ENCODE results near the gene ZFPL1. TPM values are rescaled to one million over a fixed set of nuclear protein-coding genes. Genes with fewer than 3 reads are reported as not detected.

Gene ZFPL1
- polyA plus RNA-seq (2013, experiment 1 of 2; ENCODE audit: insufficient read length): 53.8 TPM
- 52.3 TPM for polyA plus RNA-seq (2013, experiment 2 of 2; ENCODE audit: insufficient read length)

DNA sequence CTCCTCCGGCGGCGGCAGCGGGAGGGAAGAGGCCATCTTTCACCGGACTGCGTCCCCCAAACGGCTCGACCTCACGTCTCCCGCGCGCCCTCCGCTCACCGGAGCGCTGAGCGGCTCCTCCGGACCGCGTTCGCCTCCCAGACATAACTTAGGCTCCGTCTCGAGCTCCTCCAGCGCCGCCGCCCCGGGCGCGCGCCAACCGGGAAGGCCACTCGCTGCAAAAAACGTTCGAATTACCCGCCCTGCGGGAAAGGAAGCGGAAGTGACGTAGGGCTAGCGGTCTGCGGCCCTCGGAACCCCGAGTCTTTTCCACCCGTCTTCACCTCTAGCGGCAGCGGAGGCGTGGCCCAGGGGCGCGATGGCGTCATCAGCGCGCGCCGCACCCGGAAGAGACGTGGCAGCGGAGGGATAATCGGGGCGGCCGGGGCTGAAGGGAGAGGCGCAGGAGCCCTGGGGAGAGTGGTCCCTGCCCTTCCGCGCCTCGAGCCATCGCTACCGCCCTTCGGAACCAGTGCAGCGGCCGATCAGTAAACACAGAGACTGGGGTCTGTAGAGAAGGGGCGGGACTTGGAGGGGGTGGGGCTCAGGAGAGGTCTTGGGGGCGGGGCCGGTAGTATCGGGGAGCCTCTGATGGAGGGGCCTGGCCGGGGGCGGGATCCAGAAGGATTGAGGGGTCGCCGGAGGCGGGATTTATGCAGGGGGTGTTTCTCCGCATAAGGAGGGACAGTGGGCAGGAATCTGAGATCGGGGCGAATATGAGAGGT, at the start of gene ZFPL1, which contains the start of gene CDCA5:
TSS of gene ZFPL1 (plus strand) at position 389 of the 764 bp plus-strand sequence. CDS start 477 bp downstream, outside the sequence.
TSS of gene CDCA5 (minus strand) at position 207 of the 764 bp plus-strand sequence. CDS start at position 145, 62 bp downstream.
- DNase-seq: peak; percentile 97

DNA sequence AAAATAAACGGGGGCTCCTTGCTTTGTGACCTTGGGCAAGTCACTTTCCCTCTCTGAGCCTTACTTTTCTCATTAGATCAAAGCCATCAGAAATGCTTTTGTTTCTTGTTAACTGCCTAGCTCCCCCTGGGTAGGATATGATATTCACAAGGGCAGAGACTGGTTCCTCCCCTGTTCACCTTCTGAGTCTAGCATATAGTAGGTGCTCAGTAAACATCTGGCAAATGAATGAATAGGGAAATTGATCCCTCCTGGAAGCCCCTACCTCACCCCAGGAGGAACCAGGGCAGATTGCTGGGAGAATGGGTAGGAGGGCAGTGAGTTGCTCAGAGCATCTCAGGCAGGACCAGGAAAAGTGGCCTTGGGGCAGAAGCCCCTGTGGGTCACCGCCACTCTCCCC, 49.6 kb upstream of the ZFPL1 start:
- no peak for DNase-seq

- no peak for DNase-seq
These were observed 48.4 kb upstream of the ZFPL1 start for GRCh38 chr11:65035579-65035978.

DNA sequence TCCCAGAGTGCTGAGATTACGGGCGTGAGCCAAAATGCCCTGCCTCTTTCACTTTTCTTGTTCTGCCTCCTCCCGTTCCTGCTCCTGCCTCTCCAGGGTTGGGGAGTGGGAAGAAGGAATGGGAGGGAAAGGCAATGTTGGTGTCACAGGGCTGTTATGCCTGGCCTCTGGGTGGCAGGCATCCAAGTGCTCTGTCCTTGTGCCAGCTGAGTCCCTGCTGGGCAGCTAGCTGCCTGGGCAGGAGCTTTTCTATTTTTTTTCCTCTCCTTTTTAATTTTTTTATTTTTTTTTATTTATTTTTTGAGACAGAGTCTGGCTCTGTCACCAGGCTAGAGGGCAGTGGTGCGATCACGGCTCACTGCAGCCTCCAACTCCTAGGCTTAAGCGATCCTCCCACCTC, 47.1 kb upstream of the ZFPL1 start:
- DNase-seq: no peak

DNA sequence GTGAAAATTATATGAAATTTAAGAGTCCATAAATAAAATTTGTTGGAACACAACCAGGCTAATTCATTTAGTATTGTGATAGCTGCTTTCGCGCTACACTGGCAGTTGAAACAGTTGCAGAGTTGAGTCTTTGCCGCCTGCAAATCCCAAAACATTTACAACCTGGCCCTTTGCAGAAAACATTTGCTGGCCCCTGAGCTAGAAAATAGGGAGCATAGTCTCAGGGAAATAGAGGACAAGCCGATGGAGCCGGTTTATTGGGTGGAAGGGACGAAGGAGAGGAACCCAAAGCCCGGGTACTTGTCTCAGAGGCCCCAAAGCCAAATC, 43.5 kb upstream of the ZFPL1 start:
- no peak for DNase-seq

DNA sequence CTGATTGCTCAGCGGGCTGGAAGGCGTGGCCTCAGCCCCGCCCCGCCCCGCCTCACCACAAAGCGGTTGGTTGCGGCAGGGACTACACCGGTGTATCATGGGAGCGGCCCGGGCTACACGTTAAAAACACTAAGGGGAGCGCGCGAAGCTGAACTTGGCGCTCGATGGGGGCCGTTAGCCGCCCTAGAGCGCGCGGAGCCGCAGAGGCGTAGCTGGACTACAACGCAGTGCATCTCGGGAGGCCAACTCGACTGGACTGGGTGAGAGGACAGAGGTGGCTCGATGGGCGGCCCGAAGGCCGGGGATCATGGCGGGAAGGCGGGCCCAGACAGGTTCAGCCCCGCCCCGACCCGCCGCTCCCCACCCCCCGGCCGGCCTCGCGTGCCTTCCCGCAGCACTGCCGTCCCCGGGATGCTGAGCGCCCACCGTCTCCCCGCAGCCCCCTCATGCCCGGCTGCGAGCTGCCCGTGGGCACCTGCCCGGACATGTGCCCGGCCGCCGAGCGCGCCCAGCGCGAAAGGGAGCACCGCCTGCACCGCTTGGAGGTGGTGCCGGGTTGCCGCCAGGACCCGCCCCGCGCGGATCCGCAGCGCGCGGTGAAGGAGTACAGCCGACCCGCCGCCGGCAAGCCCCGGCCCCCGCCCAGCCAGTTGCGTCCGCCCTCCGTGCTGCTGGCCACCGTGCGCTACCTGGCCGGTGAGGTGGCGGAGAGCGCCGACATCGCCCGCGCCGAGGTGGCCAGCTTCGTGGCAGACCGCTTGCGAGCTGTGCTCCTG, 43.0 kb upstream of the ZFPL1 start, which contains the start of gene SAC3D1:
TSS of gene SAC3D1 (plus strand) at position 364 of the 776 bp plus-strand sequence. CDS start at position 447, 83 bp downstream.
- DNase-seq: peak; percentile 94

GRCh38 chr11:65042891-65043290, 41.1 kb upstream of the ZFPL1 start:
- no peak for DNase-seq

- peak; percentile 22 for DNase-seq
These were observed 40.0 kb upstream of the ZFPL1 start for GRCh38 chr11:65043881-65044501.

DNA sequence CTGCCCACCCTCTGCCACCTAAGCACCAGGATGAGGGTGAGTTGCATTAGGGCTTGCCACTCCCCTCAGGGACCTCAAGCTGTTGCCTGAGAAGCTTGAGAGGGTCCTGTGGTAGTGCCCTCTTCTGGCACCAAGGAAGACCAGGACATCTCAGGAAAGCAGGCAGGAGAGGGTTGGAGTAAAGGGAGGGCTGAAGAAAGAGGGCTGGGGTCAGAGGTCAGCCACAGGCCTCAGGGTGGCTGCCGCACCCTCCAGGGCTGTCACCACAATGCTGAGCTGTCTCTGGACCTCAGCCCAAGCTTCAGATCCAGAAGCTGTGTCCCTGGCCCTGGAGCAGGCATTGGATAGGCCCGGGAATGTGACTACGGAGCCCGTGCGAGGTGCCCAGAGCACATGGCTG, 39.0 kb upstream of the ZFPL1 start:
- DNase-seq: no peak

DNA sequence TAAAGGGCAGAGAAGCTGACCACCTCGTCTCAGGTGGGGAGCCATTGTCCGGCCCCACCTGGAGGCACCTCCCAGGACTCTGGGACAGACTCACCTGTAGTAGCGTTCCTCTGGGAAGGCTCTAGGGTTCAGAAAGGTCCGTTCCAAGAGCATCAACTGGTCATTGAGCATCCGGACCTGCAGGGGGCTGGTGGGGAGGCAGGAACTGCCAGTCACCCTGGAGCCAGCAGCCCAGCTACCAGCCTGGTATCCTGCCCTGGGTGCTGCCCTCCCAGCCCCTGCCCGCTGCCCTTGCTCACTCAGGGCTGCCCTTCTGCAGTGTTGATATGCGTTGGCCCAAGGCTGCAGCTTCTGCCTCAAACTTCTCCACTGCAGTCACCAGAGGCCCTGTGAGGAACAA, 38.3 kb upstream of the ZFPL1 start:
- DNase-seq: no peak

DNA sequence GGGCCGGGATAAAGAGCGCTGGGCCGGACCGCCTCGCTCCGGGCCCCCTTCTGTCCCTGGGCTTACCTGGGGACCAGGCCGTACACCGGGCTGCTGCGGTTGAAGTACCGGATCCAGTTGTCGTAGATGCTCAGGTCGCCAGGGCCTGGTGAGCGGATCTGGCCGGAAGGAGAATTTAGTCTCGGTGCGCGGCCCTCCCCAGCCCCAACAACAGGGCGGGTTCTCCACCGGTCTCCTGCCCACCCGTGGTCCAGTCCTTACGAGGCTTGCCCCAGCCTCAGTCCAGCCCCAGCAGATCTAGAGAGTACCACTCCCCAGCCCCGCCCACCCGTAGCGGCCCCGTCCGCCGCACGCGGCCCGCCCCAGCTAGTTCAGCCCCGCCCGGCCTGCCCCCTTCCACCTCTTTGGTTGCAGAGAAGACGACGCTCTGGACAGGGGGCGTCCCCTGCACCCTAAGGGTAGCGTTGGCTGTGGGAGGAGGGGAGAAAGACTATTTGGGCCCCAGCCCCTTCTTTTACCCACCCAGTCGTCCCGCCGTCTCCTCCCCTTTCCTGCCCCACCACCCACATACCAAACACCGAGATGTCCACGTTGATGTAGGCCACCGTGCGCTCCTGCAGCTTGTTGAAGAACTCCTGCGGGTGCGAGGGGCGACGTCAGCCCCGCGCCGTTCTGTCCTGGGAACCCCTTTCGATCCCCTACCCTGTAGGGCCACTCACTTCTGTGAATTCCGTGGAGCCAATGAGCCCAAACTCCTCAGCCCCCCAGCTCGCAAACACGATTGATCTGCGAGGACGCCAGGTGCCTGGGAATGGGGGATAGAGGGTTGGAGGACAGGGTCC, 36.2 kb upstream of the ZFPL1 start:
- peak; percentile 11 for DNase-seq

- DNase-seq: no peak
These were observed 32.6 kb upstream of the ZFPL1 start for GRCh38 chr11:65051398-65051858.

GRCh38 chr11:65053827-65054508, 30.1 kb upstream of the ZFPL1 start:
- no peak for DNase-seq

GRCh38 chr11:65055538-65055937, 28.5 kb upstream of the ZFPL1 start:
- no peak for DNase-seq

DNA sequence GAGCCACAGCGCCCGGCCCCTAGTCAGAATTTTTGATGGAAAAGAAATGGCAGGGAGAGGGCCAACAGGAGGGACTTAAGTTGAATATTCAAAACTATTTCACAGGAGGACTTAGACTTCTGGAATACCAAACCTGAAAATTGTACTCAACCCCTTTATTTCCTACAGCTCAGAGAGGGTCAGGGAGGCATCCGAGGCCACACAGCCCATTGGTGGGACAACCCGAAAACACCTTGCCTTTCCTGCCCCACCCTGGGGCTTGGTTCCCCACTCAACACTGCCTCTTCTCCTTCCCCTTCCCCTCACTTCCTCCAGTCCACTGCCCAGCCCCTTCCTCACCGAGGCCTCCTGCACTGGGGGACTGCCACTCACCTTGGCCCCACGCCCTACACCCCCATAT, 27.0 kb upstream of the ZFPL1 start:
- no peak for DNase-seq

- DNase-seq: no peak
These were observed 26.5 kb upstream of the ZFPL1 start for GRCh38 chr11:65057526-65057925.

- DNase-seq: no peak
These were observed 26.0 kb upstream of the ZFPL1 start for GRCh38 chr11:65058012-65058411.

GRCh38 chr11:65058419-65059054, 25.5 kb upstream of the ZFPL1 start, which contains the start of gene NAALADL1:
TSS of gene NAALADL1 (minus strand) at chr11:65058553. CDS start at chr11:65058521, 32 bp downstream.
- DNase-seq: no peak

GRCh38 chr11:65059523-65059922, 24.5 kb upstream of the ZFPL1 start:
- DNase-seq: no peak

GRCh38 chr11:65059959-65060824, 23.8 kb upstream of the ZFPL1 start:
- DNase-seq: no peak

All from fibroblast of skin of scalp (primary cell).